ENCODE measurements around the gene ADAMTSL5.

ADAMTSL5 gene

GRCh38 chr19:1554968-1555367 lies 42.1 kb upstream of the ADAMTSL5 start:
- no peak overlapping the region for H3K9ac ChIP-seq (ENCODE audit: low read length)
- H4K20me1 ChIP-seq (ENCODE audit: low read depth, low read length), result no peaks in the 10 kb centered on the region
- H3K27me3 ChIP-seq (ENCODE audit: low read length), result no peaks in the 10 kb centered on the region
- H3K27ac ChIP-seq (ENCODE audit: low read depth, low read length), result no peak overlapping the region
- no peak overlapping the region for H2AFZ ChIP-seq (ENCODE audit: low read depth, low read length, severe bottlenecking)
- no peaks in the 10 kb centered on the region for H3K79me2 ChIP-seq (ENCODE audit: insufficient read depth, low read length)
- H3K9me2 ChIP-seq (replicated peaks; ENCODE audit: insufficient read depth, low read length), result no peaks in the 10 kb centered on the region
- no peak overlapping the region for H3K4me3 ChIP-seq (ENCODE audit: insufficient read depth, low read length, poor library complexity, severe bottlenecking)
- no peaks in the 10 kb centered on the region for H3K9me3 ChIP-seq (ENCODE audit: insufficient read depth, low read length)
- H3K4me2 ChIP-seq (ENCODE audit: low read depth, low read length, poor library complexity, severe bottlenecking), result no peak overlapping the region
- H3K36me3 ChIP-seq (ENCODE audit: low read length), result no peaks in the 10 kb centered on the region
- H3F3A ChIP-seq (ENCODE audit: insufficient read depth), result no peaks in the 10 kb centered on the region
- no peak for TF ChIP-seq EZH2phosphoT487 (conservative IDR thresholded peaks at IDR 0.05; ENCODE audit: low read length)
- TF ChIP-seq CTCF (IDR thresholded peaks at IDR 0.05; ENCODE audit: insufficient read depth, low read length, poor library complexity, severe bottlenecking), result no peak

DNA sequence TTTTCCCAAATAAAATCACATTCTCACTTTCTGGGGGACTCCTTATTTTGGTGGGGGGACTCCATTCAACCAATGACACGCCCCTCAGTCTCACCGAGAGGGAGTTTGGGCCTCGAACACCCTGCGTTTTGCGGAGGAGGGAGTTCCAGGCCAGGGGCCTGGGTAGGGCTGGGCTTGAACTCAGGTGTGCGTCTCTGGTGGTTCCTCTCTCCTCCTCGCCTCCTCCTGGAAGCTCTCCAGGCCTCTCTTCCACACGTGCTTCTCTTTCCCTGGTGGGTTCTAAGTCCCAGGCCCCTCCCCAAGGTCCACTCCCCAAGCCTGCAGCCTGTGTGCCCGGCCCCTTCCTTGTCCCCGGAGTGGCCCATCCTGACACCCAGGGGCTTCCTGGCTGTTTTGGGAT lies 40.6 kb upstream of the ADAMTSL5 start:
- H3K4me3 ChIP-seq (ENCODE audit: insufficient read depth, low read length, poor library complexity, severe bottlenecking), result no peak overlapping the region
- H3K9ac ChIP-seq (ENCODE audit: low read length), result no peak overlapping the region
- no peaks in the 10 kb centered on the region for H3K79me2 ChIP-seq (ENCODE audit: insufficient read depth, low read length)
- H3K4me2 ChIP-seq (ENCODE audit: low read depth, low read length, poor library complexity, severe bottlenecking), result no peak overlapping the region
- H4K20me1 ChIP-seq (ENCODE audit: low read depth, low read length), result no peaks in the 10 kb centered on the region
- H2AFZ ChIP-seq (ENCODE audit: low read depth, low read length, severe bottlenecking), result no peak overlapping the region
- no peaks in the 10 kb centered on the region for H3K36me3 ChIP-seq (ENCODE audit: low read length)
- H3K27me3 ChIP-seq (ENCODE audit: low read length), result no peaks in the 10 kb centered on the region
- no peak overlapping the region for H3K27ac ChIP-seq (ENCODE audit: low read depth, low read length)
- H3K9me3 ChIP-seq (ENCODE audit: insufficient read depth, low read length), result no peaks in the 10 kb centered on the region
- no peaks in the 10 kb centered on the region for H3K9me2 ChIP-seq (replicated peaks; ENCODE audit: insufficient read depth, low read length)
- TF ChIP-seq EZH2phosphoT487 (conservative IDR thresholded peaks at IDR 0.05; ENCODE audit: low read length) (no peak), CTCF (IDR thresholded peaks at IDR 0.05; ENCODE audit: insufficient read depth, low read length, poor library complexity, severe bottlenecking) (no peak)
- no peaks in the 10 kb centered on the region for H3F3A ChIP-seq (ENCODE audit: insufficient read depth)

DNA sequence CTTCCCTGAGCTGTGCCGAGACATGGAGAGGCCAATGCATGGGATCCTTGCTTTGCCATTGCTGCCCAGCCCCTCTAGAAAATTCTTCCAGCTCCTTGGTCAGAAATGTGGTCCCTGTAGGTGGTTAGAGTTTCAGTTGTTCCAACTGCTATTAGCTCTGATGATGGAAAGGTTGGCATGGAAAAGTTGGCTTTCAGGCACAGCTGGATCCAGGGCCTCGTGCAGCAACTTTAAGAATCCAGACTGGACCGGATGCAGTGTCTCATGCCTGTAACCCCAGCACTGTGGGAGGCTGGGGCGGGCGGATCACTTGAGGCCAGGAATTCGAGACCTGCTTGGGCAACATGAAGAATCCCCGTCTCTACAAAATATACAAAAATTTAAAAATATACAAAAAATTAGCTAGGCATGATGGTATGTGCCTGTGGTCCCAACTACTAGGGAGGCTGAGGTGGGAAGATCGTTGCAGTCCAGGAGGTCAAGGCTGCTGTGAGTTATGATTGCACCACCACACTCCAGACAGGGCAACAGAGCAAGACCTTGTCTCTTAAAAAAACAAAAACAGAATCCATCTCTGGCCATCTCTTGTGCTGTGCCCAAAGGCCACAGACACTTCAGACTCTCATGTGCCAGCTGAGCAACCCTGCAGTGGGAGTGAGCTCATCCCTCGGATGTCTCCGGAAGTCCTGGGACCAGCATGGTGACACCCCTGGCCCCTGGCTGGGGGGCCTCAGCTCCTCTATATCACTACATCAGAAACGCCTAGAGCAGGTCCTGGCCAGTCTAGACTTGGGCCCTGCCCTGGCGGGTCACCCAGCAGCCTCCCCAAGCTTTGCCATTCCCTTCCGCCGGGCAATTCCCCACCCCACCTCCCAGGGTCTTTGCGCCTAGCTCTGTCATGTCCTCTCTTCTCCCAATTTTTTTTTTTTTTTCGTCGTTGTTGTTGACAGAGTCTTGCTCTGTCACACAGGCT lies 38.5 kb upstream of the ADAMTSL5 start:
- Histone ChIP-seq H2AFZ (ENCODE audit: low read depth, low read length, severe bottlenecking) (no peak overlapping the region), H3K4me2 (ENCODE audit: low read depth, low read length, poor library complexity, severe bottlenecking) (no peak overlapping the region), H3K9me2 (replicated peaks; ENCODE audit: insufficient read depth, low read length) (no peaks in the 10 kb centered on the region), H3K27ac (ENCODE audit: low read depth, low read length) (no peak overlapping the region), H3K9me3 (ENCODE audit: insufficient read depth, low read length) (no peaks in the 10 kb centered on the region), H3K79me2 (ENCODE audit: insufficient read depth, low read length) (no peaks in the 10 kb centered on the region), H3K36me3 (ENCODE audit: low read length) (no peaks in the 10 kb centered on the region), H3K9ac (ENCODE audit: low read length) (no peak overlapping the region), H3K27me3 (ENCODE audit: low read length) (no peaks in the 10 kb centered on the region), H4K20me1 (ENCODE audit: low read depth, low read length) (no peaks in the 10 kb centered on the region), H3K4me3 (ENCODE audit: insufficient read depth, low read length, poor library complexity, severe bottlenecking) (no peak overlapping the region), H3F3A (ENCODE audit: insufficient read depth) (no peaks in the 10 kb centered on the region)
- TF ChIP-seq CTCF (IDR thresholded peaks at IDR 0.05; ENCODE audit: insufficient read depth, low read length, poor library complexity, severe bottlenecking) (no peak), EZH2phosphoT487 (conservative IDR thresholded peaks at IDR 0.05; ENCODE audit: low read length) (no peak)

All from SU-DHL-6 (cell line).